Ishikawa (cell line): ENCODE measurements around the gene FGFR3.

ENCODE experiments used
- CEBPB ChIP-seq: IDR thresholded peaks from 2 replicates; pipeline ENCODE4 v1.6.1; 2012
- CREB1 ChIP-seq: IDR thresholded peaks from 2 replicates; pipeline ENCODE4 v1.6.1; 2012; ENCODE audit warnings: low read depth
- EGR1 ChIP-seq: IDR thresholded peaks from 2 replicates; pipeline ENCODE4 v1.6.1; 2012
- EP300 ChIP-seq: IDR thresholded peaks from 2 replicates; pipeline ENCODE4 v1.6.1; 2012; ENCODE audit warnings: borderline replicate concordance
- FOXM1 ChIP-seq: IDR thresholded peaks from 2 replicates; pipeline ENCODE4 v1.6.1; 2012; ENCODE audit warnings: low read depth, borderline replicate concordance
- MAX ChIP-seq: IDR thresholded peaks from 2 replicates; pipeline ENCODE4 v1.6.1; 2012
- NFIC ChIP-seq: IDR thresholded peaks from 2 replicates; pipeline ENCODE4 v1.6.1; 2012
- RAD21 ChIP-seq: IDR thresholded peaks from 2 replicates; pipeline ENCODE4 v1.6.1; 2012; ENCODE audit warnings: low read depth
- REST ChIP-seq: IDR thresholded peaks from 2 replicates; pipeline ENCODE4 v1.6.1; 2012; ENCODE audit warnings: low read depth, mild to moderate bottlenecking
- TAF1 ChIP-seq: IDR thresholded peaks from 2 replicates; pipeline ENCODE4 v1.6.1; 2012; ENCODE audit warnings: low read depth, mild to moderate bottlenecking
- TCF12 ChIP-seq: IDR thresholded peaks from 2 replicates; pipeline ENCODE4 v1.6.1; 2012; ENCODE audit warnings: low read depth
- TEAD4 ChIP-seq: IDR thresholded peaks from 2 replicates; pipeline ENCODE4 v1.6.1; 2012
- USF1 ChIP-seq: IDR thresholded peaks from 2 replicates; pipeline ENCODE4 v1.6.1; 2012
- YY1 ChIP-seq: IDR thresholded peaks from 2 replicates; pipeline ENCODE4 v1.6.1; 2012; ENCODE audit warnings: low read depth
- ZBTB7A ChIP-seq: IDR thresholded peaks from 2 replicates; pipeline ENCODE4 v1.6.1; 2012; ENCODE audit warnings: low read depth

Gene FGFR3

GRCh38 chr4:1836650-1837049, 43.6 kb downstream of the FGFR3 start:
- TF ChIP-seq FOXM1 (no peak), CREB1 (no peak), NFIC (no peak), TCF12 (no peak), YY1 (no peak), USF1 (no peak), ZBTB7A (no peak)

- TF ChIP-seq NFIC = no peak
- TF ChIP-seq EP300 = no peak
- no peak for TF ChIP-seq EGR1
- TF ChIP-seq TEAD4 = no peak
- TF ChIP-seq REST = no peak
- TF ChIP-seq MAX = no peak
- TF ChIP-seq ZBTB7A = no peak
- no peak for TF ChIP-seq TCF12
Measured at GRCh38 chr4:1837069-1837468, 44.0 kb downstream of the FGFR3 start.

- TF ChIP-seq FOXM1 (no peak), ZBTB7A (no peak), YY1 (no peak), TCF12 (no peak), MAX (no peak), NFIC (no peak), CREB1 (no peak)
Measured at GRCh38 chr4:1839282-1839681, 46.2 kb downstream of the FGFR3 start.

GRCh38 chr4:1841201-1841886, 48.3 kb downstream of the FGFR3 start:
- TF ChIP-seq CEBPB (no peak), REST (no peak), EP300 (no peak), EGR1 (no peak), ZBTB7A (no peak), TCF12 (no peak), FOXM1 (no peak), TAF1 (no peak), USF1 (no peak), TEAD4 (no peak), RAD21 (no peak), CREB1 (no peak), YY1 (no peak), MAX (no peak), NFIC (no peak)

GRCh38 chr4:1841887-1842210, 48.8 kb downstream of the FGFR3 start:
- no peak for TF ChIP-seq REST
- no peak for TF ChIP-seq MAX
- TF ChIP-seq ZBTB7A = no peak
- TF ChIP-seq TCF12 = no peak
- no peak for TF ChIP-seq NFIC
- no peak for TF ChIP-seq TEAD4
- no peak for TF ChIP-seq USF1
- TF ChIP-seq YY1 = no peak
- TF ChIP-seq CREB1 = no peak
- TF ChIP-seq FOXM1 = no peak
- TF ChIP-seq RAD21 = no peak
- TF ChIP-seq EGR1 = no peak
- TF ChIP-seq TAF1 = no peak
- TF ChIP-seq CEBPB = no peak
